ENCODE results near the gene SCN2B. TPM values are rescaled to one million over a fixed set of nuclear protein-coding genes. Genes with fewer than 3 reads are reported as not detected.
A peak's percentile ranks its signal among the peaks of the same experiment; 100 is the strongest.

Gene SCN2B
- total RNA-seq, 1 donor from 2014 or later = not detected

DNA sequence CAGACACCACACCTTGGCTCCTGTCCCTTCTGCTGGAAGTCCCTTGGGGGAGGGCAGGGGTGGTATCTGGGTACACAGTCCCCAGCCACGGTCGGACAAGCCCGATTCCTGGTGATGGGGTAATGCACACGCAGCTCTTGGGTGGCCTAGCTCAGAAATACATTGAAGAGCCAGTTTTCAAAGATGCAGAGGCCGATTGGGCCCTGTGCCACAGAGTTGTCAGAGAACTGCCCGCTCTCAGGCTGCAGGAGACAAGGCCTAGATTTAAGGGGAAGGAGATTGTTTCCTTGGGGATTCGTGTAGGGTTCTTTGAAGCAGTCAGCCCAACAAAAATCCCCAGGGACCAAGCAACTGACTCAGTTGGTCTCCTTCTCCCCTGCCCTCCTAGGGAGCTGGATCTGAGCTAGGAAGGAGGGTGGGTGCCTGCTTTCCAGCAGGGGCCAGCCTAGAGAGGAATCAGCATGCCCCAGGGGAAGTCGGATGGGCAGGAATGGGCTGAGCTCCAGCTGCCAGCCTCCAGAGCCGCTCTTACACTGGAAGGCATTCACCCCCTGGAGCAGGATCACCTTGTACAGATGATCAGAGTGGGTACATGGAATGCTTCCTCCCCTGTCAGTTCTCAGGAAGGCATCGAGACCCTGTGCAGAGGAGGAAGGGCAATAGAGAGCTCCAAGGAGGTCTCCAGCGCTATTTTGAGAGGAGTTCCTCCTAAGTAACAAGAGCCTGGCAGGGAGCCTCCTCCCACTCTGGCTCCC is 20.5 kb downstream of the SCN2B start:
- ATAC-seq = no peak
- no peak for DNase-seq (ENCODE audit: low spot score)

DNA sequence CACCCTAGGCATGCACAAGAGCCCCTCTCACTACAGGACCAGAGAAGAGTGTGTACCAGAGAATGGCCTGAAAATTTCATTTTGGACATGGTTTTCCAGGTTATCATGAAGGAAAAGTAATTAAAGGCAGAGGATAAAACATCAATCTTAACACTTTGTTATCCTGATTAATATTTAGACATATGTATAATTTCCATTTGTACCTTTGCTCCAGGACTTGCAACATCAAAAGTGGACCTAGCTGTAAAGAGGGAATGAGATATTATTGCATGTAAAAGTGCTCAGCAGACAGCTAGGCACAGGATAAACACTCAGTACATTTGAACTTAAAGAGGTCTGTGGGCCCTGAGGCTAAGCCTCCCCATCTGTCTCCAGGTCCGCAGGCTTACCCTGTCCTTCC is 21.8 kb downstream of the SCN2B start:
- no peak for ATAC-seq
- no peak for DNase-seq (ENCODE audit: low spot score)

DNA sequence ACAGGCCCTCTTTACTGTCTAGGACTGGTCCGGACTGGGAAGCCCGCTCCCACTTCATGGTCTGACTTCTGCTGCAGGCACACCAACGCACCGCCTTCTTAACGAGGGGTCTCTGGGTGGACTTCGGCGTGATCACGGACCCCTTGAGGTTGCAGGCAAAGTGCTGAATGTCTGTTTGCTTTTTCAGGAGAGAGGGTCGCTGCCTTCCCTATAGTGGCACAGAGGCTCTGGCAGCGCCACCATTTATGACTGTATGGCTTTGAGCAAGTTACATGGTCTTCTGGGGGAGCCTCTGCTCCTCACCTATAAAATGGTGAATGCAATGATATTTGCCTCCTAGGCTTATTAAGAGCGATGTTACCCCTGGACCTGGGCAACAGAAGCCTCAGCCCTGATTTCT is 22.5 kb downstream of the SCN2B start:
- no peak for DNase-seq (ENCODE audit: low spot score)
- ATAC-seq = no peak

DNA sequence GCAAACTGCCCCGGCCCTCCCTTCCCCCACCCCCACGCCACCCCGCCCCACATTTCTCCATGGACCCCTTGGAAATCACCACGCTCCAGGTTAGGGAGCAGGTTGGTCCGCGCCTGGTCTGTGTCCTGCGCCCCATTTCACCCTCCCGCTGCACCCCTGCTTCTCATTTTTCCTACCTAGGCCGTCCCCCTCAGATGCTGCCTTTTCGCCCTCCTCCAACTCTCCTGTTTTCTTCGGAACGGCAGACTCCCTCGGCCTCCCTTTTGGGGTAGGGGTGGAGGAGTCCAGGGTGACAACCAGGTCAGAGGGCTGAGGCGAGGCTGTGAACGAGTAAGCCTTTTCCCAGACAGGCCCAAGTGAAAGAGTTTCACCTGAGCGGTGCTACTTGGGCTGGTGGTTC is 22.9 kb downstream of the SCN2B start:
- DNase-seq (ENCODE audit: low spot score) (no peak), ATAC-seq (no peak)

DNA sequence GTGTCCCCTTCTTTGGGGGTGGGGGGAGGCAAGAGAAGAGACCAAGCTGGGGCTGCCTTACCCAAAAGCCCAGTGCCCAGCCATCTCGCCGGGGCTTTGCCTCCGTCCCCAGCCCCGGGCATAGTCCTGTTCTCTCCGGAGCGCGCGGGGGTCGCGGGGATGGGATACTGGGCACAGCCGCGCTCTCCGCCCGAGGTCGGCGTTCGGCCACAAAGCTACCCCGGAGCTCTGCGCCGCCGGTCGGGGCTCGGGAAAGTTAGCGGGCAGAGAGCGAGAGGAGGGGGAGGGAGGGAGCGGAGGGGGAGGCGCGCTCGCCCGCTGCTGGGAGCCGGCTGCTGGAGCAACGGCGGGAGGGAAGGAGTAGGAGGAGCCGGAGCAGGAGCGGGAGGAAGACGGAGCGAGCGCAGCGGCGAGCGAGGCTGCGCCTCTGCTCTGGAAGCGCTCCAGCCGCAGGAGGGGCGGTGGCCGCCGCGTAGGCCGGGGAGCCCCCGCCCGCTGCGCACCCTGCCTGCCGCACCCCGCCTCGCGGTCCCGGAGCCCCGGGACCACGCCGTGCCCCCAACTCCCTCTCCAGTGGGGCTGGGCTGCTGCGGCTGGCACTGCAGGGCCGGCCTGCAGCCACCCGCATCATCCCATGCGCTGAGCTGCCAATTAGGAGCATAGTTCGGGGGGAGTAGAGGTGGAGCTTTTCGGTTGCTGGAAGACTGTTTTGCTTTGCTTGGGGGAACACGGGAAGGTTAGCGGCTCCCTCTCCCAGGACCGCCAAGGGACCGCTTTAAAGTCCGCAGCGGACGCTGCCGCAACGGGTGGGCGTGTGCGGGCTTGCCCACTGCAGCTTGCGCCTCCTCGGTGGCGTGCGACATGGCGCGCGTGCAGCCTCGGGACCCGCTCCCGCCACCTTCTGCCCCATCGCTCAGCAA is 23.6 kb downstream of the SCN2B start, which contains the start of gene SCN4B:
TSS of gene SCN4B (minus strand) at position 272 of the 920 bp plus-strand sequence. CDS start at position 122, 150 bp downstream.
- ATAC-seq (peak; percentile 78), DNase-seq (ENCODE audit: low spot score) (no peak)

DNA sequence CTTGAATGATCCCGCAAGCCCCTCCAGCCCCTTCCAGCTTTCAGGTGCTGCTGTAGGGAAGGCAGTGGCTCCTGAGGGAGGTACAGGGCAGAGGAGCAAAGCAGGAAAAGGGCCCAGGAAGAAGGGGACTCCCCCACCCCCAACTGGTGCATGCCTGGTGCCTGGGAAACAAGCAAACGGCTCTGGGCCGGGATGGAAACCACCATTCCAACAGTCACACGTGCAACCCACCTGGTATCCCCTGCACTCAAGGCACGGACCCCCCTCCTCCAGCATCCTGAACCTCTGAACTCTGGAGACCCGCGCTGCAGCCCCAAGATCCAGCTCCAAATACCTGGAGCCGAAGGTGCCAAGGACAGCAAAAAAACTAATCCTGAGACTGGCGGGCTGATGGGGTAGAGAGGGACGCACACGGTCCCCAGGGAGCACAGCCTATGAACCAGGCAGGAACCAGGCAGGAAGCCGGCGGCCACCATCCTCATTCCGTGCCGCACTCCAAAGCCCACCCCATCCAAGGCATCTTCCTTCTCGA is 24.4 kb downstream of the SCN2B start:
- ATAC-seq (no peak), DNase-seq (ENCODE audit: low spot score) (no peak)

DNA sequence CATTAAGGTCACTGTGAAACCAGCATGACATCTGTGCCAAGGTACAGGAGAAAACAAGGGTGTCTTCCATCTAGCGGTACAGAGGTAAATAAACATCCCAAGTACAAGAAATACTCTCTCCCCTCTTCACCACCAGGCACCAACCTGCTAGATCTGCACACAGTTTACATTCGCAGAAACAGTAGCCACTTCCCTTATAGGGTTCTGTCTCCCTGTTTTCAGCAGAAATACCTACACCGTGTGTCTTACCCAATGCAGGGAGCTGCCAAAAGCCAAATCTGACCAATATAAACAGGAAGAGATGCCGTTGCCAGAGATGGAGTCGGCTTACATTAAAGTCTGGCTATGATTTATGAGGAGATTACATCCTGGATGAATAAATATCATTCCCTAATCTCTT is 25.0 kb downstream of the SCN2B start:
- ATAC-seq = no peak
- no peak for DNase-seq (ENCODE audit: low spot score)

DNA sequence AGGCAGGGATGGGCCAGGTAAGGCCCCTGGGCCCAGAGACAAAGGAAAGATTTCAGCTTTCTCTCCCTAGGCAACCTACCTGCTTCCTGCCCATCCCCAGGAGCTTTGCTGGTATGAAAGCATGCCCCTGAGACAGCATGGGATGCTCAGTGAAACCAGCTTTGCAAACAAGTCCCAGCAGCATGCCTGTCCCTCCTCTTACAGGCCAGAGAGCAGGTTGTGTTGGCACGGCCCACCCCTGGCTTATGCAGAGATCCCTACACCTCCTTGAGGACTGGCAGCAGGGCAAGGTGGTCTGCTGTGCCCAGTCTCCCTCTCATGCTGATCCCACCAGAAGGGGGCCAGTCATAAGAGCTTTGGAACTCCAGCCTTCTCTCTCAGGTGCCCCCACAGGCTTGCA is 26.9 kb downstream of the SCN2B start:
- ATAC-seq (no peak), DNase-seq (ENCODE audit: low spot score) (no peak)

DNA sequence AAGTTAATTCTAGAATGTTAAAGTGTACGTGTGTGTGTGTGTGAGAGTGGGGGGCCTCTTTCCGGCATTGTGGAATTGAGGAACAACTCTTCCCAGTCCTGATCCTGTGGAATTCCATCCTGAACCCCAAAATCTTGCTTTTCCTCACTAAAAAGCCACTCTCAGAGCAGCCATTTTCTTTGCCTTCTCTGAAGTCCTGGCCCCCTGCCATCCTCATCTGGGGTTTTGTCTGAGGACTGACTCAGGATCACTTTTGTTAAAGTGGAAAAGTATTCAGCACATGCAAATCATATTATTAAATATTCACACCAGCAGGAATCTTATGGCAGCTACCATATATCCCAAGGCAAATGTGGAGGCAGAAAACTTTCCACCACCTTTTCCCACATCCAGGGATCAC is 27.6 kb downstream of the SCN2B start:
- ATAC-seq (no peak), DNase-seq (ENCODE audit: low spot score) (no peak)

DNA sequence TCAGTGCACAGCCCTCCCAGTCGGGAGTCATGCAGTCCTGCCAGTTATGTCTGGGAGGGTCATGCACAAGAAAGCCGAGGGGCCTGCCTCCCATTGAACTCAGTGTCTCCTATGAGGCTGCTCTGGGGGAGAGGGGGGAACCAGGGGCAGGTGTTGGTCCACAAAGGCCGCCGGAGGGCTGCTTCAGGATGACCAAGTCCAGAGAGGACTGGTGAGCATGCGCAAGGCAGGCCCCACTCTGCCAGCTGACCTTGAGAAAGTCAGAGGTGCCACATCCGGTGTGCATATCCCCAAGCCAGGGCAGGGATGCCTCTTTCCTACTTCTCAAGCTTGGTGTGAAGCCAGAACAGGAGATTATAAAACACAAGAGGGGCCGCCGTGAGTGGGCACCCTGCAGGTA is 28.2 kb downstream of the SCN2B start:
- ATAC-seq (no peak), DNase-seq (ENCODE audit: low spot score) (no peak)

DNA sequence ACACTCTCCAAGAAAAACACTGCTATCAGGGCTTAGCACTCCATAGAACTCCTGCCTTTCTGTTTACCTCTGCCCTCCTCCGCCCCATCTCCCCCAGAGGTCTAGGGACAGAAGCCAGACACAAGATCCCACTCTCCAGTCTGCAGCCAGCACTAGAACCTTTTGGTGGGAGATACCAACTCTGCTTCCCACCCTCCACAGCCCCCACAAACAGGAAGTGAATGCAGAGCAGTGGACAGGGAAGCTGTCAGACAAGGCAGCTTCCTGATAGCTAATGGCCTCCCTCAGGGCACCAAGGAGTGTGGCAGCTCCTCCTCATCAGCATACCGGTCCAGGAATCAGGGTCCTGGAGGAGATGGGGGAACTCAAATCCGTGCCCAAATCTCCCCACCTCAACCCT is 28.9 kb downstream of the SCN2B start:
- DNase-seq (ENCODE audit: low spot score) = no peak
- no peak for ATAC-seq

DNA sequence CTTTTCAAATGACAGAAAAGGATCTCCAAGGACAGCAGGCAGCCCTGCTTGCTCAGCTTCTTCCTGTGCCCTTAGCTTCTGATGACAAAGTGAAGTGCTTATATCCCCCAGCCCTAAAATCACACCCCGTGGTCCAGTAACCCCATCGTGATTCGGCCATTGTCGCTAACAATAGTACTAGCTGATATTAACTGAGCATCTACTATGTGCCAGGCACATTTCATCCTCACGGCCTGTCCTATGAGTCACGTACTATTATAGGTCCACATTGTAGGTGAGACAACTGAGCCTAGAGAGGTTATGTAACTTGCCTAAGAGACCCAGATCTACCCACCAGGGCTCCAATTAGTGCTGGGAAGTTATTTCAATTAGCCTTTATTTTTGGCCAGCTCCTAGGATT is 29.9 kb downstream of the SCN2B start:
- ATAC-seq = no peak

DNA sequence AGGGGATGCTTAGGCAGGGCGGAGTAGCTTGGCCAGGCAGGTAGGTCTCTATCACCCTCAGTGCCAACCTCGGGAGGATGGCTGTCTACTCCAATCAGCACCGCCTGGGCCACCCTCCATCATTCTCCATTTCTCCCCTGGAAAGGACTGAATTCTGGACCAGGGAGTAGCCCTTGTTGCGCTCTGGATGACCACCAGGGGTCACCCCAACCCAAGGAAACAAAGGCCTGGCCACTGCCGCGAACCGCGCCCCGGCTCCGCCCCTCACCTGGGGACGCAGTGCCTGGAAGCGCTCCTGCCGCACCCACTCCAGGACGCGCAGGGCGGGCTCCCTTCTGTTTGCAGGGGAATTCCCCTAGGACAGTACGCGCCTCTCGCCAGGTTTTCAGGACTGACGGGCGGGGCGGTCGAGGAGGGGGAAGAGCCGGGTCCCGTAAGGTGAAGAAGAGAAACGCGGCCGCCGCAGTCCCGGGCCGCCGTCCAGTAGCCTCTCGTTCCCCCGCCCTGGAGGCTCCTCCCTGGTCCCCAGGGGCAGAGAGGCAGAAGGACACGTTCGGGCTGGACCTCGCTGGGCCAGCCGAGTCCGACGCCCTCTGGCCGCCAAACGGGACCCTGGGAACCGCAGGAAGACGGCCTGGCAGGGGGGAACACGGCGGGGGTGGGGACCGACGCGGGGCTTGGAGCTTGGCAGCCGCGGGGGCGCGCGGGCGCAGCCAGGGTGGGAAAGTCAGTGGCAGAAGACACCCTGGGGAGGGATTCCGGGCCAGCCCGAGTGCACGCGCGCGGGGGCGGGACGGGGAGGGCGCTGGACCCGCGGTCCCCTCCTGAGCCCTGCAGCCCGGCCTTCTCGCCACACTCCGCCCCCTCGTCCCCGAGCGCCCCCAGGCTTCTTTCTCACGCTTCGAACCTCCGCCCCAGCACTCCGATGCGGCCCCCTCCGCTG is 30.9 kb downstream of the SCN2B start:
- DNase-seq (ENCODE audit: low spot score) (peak; percentile 92), ATAC-seq (peak; percentile 99)

More for the DNA sequence above, 29.9 kb downstream of the SCN2B start:
- DNase-seq (ENCODE audit: low spot score) = no peak

DNA sequence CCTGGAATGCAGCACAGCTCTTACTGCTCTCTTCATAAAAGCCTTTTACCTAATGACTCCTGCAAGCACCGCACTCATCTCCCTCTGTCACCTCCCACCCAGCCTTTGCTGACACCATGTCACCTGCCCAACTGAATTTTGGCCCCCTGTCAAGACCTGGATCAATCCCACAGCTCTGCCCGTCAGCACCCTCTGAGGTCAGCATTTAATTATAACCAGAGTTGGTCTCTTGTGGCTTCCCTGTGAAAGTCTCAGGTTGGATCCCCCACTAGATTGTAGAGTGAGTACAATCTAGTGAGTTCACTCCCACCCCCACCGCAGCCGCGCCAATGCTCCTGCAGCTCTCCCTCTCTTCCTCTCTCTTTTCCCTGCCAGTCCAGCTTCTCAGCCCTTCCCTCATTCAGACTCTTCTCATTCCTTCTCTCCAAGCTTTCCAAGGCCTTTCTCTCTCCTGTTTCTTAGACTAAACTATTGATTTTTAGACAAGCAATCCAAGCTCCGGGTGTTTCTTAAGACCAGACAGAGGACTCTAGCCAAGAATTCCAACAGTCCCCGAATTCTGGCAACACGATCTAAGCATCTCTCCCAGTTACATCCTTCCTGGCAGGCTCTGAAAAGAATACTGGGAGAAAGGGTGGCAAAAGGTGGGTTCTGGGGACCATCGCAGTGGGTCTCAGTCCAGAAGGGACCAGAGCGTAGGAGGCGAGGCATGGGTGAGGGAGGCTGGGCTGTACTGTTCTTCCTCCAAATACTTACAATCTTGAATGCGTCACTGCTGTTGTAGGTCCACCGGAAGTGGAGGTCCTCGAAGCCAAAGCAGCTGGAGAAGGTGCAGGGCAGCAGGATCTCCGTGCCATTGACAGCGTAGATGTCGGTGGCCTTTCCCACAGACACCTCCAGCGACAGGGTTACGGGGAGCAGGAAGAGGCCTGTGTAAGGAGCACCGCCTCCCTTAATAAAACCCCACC is 31.9 kb downstream of the SCN2B start:
- no peak for DNase-seq (ENCODE audit: low spot score)
- ATAC-seq = no peak

DNA sequence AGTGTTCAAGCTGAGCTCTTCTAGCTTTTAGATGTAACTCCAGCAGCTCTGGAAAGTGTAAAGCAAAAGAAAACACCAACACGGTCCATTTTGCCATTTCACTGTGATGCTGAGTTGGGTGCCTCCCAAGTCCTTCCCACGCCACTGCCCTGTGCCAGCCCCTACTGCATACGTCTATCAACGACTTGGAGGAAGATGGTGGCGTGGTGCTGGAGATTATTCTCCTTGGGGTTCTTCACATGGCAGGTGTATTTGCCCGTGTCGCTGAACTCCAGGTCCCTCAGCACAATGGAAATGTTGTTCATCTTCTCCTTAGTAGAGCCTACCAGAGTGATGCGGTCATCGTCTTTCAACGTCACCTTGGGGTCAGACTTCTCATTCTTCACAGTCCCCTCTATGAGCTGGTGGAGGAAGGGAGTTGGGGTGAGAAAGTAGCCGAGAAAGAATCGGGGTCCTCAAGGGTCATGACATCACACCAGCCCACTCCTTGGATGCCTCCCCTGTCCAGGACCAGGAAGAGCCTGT is 32.7 kb downstream of the SCN2B start:
- ATAC-seq (no peak), DNase-seq (ENCODE audit: low spot score) (no peak)

DNA sequence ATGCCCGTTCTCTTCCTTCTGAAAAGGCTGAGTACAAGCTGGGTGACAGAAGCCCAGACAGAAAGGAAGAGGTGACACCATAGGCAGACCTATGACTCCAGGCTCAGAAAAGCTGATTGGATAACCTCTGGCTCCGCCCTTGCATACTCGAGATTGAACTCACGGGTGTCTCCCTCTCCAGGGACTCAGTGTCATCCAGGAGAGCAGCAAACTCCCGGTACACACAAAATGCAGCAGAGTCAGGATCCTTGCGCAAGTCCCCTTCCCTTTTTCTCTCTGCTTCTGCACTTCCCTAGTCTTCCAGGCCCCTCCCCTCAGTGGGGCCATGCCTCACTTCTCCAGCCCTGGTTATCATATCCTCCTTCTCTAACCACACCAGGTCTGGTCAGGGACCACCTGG is 33.6 kb downstream of the SCN2B start:
- peak; percentile 2 for ATAC-seq
- DNase-seq (ENCODE audit: low spot score) = no peak

DNA sequence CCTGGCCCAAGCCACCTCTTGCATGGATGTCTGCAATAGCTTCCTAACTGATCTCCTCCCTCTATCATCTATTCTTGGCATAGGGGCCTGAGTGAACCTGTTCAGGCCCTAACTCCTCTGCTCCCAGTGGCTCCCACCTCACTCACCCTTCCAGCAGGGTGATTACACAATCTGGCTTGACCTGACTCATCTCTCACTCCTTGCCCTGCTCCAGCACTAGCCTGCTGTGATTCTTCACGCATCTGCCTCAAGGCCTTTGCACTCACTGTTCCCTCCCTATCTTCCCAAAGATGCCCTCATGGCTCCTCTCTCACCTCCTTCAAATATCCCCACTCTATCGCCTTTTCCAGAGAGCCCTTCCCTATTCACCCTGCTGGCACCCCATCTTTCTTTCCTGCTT is 34.4 kb downstream of the SCN2B start:
- DNase-seq (ENCODE audit: low spot score) = no peak
- no peak for ATAC-seq

DNA sequence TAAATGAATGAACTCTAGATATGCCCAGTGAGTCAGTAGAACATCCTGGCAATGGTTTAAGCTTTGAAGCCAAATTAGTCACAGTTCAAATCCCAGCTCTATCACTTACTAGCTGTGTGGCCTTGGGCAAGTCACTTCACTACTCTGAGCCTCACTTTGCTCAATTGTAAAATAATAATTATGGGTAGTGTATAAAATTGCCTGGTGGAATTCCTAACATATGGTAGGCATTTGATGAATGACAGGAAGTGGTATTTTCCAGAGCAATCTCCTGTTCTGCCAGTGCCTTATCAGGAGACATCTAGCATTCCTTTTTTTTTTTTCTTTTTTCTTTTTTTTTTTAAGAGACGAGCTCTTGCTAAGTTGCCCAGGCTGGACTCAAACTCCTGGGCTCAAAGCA is 36.9 kb downstream of the SCN2B start:
- DNase-seq (ENCODE audit: low spot score) (no peak), ATAC-seq (no peak)

DNA sequence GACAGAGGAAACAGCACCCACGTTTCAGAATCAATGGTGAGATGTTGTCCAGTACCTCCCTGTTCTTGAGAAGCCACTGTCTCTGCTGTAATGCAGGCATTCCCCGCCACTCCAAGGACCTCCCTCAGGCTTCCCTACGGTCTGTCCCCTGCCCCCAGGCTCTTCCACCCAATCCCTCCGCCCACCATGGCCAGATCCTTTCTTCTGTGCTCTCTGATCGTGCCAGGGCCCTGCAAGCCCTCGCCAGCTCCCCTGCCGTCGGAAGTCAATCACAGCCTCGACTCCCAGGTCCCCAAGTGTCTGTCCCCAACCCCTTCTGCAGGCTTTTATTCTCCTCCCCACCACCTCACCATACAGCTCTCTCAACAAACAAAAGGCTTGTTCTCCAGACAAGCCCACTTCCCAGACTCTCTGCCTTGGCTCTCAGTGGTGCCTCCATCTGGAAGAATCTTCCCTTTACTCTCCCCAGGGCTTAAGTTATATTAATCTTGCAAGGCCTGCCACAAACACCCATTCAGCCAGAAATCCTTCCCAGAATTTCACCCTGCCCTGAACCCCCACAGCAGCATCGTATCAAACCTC is 37.5 kb downstream of the SCN2B start:
- no peak for ATAC-seq

More for the DNA sequence above, 37.5 kb downstream of the SCN2B start:
- no peak for DNase-seq (ENCODE audit: low spot score)

All from left lobe of liver (tissue), 2 donors.